GM06990 (cell line): ENCODE data around the gene SGO2.

ENCODE experiments used
- DNase-seq: peaks from one replicate; pipeline ENCODE4 v3.0.0-alpha.2; 2011; ENCODE audit not compliant: insufficient read length; ENCODE audit errors: extremely low read depth
- H3K27me3 ChIP-seq: replicated peaks from 2 replicates; pipeline ENCODE4 v1.6.0; 2011; ENCODE audit warnings: low read length; ENCODE audit not compliant: control insufficient read depth, insufficient read depth
- H3K36me3 ChIP-seq: 2 replicates; pipeline ENCODE4 v1.5.1; 2011; ENCODE audit warnings: low read length; ENCODE audit not compliant: control insufficient read depth, insufficient read depth
- H3K4me3 ChIP-seq: replicated peaks from 2 replicates; pipeline ENCODE4 v1.5.1; 2011; ENCODE audit warnings: low read depth, mild to moderate bottlenecking, control low read depth, low read length
- CTCF ChIP-seq: IDR thresholded peaks from 2 replicates; pipeline ENCODE4 v1.5.1; 2011; ENCODE audit warnings: low read length, control low read depth, mild to moderate bottlenecking, inconsistent platforms; ENCODE audit not compliant: insufficient read depth, poor library complexity, severe bottlenecking

SGO2 gene

GRCh38 chr2:200509235-200509611 lies 16.8 kb upstream of the SGO2 start:
- Histone ChIP-seq H3K36me3 (no peaks in the 10 kb centered on the region), H3K27me3 (no peaks in the 10 kb centered on the region), H3K4me3 (peak overlapping the region; percentile 91)
- peak; percentile 11 for DNase-seq
- no peak for TF ChIP-seq CTCF

GRCh38 chr2:200509612-200510433 lies 16.2 kb upstream of the SGO2 start, which contains the start of gene KCTD18:
TSS of gene KCTD18 (minus strand) at chr2:200510068. CDS start at chr2:200507016, 3,052 bp downstream.
- TF ChIP-seq CTCF: peak; percentile 50
- peak; percentile 95 for DNase-seq
- no peaks in the 10 kb centered on the region; the same call in 1 of the 2 replicates for H3K27me3 ChIP-seq
- peak within 1 kb of the TSS; percentile 91 for H3K4me3 ChIP-seq
- no peaks in the 10 kb centered on the region for H3K36me3 ChIP-seq

GRCh38 chr2:200515155-200515554 lies 10.9 kb upstream of the SGO2 start:
- no peaks in the 10 kb centered on the region; the same call in 1 of the 2 replicates for H3K27me3 ChIP-seq
- no peaks in the 10 kb centered on the region for H3K36me3 ChIP-seq
- no peak for TF ChIP-seq CTCF
- DNase-seq: no peak
- H3K4me3 ChIP-seq: no peak overlapping the region

GRCh38 chr2:200523158-200523557 lies 2.8 kb upstream of the SGO2 start:
- no peak for DNase-seq
- Histone ChIP-seq H3K36me3 (no peaks in the 10 kb centered on the region), H3K27me3 (no peaks in the 10 kb centered on the region), H3K4me3 (no peak overlapping the region)
- TF ChIP-seq CTCF: no peak

GRCh38 chr2:200523604-200524003 lies 2.4 kb upstream of the SGO2 start:
- H3K36me3 ChIP-seq: no peaks in the 10 kb centered on the region
- no peak for TF ChIP-seq CTCF
- no peak for DNase-seq
- no peaks in the 10 kb centered on the region for H3K27me3 ChIP-seq
- no peak overlapping the region for H3K4me3 ChIP-seq

- H3K4me3 ChIP-seq: no peak overlapping the region
- no peak for DNase-seq
These were observed 941 bp upstream of the SGO2 start for GRCh38 chr2:200525066-200525465.

More at GRCh38 chr2:200525066-200525465, 941 bp upstream of the SGO2 start:
- no peaks in the 10 kb centered on the region for H3K36me3 ChIP-seq
- no peak for TF ChIP-seq CTCF
- H3K27me3 ChIP-seq: no peaks in the 10 kb centered on the region
